ENCODE results near the gene CRYGN.
A peak's percentile ranks its signal among the peaks of the same experiment; 100 is the strongest.

CRYGN gene

GRCh38 chr7:151389096-151389767 lies 50.7 kb downstream of the CRYGN start:
- no peak for DNase-seq

- no peak for DNase-seq
Observed at GRCh38 chr7:151388430-151388829, 51.5 kb downstream of the CRYGN start.

DNA sequence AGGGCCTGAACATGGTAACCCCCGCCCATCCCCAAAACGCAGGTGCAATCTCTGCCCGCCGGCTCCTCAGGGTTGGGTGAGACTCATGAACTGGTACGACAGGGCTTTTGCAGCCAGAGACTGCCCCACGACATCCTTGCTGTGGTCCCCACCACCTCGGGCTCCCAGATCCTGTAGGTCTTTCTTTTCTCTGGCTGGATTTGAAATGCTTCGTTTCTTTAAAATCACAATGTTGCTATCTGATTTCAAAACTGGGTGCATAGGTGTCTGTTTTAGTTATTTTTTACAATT lies 52.0 kb downstream of the CRYGN start:
- no peak for DNase-seq

DNA sequence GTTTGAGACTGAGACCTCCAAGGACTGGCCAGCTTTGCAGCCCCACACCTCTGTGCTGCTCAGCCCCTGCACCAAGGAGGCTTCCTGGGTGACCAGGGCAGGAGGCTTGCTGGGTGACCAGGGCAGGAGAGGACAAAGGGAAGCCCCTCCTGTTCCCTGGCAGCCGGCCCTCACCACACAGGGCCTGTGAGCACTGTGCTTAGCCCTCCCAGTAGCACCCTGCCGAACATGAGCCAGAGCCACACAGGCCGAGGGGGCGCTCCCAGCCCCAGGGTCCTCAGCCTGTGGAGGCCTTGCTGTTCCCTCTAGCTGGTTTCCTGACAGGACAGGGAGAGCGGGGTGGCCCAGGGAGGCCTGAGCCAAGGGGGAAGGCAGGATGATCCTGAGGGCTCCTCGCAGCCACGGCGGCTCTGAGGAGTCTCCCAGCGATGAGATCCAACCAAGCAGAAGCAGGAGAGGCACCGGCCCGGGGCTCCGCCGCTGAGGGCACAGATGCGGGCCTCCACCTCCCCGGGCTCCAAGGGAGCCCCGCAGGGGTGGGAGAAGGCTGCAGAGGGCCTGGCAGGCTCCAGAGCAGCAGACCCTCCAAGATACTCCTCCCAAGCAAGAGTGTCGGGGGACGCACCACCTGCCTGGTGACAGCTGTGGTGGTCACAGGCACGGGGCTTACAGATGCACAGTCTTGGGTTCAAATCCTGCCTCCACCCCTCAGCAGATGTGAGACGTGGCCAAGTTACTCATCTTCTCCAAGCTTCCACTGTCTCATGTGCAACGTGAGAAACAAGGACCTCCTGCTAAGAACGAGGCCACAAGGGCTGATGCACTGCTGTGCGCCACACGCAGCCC lies 52.6 kb downstream of the CRYGN start:
- no peak for DNase-seq

DNA sequence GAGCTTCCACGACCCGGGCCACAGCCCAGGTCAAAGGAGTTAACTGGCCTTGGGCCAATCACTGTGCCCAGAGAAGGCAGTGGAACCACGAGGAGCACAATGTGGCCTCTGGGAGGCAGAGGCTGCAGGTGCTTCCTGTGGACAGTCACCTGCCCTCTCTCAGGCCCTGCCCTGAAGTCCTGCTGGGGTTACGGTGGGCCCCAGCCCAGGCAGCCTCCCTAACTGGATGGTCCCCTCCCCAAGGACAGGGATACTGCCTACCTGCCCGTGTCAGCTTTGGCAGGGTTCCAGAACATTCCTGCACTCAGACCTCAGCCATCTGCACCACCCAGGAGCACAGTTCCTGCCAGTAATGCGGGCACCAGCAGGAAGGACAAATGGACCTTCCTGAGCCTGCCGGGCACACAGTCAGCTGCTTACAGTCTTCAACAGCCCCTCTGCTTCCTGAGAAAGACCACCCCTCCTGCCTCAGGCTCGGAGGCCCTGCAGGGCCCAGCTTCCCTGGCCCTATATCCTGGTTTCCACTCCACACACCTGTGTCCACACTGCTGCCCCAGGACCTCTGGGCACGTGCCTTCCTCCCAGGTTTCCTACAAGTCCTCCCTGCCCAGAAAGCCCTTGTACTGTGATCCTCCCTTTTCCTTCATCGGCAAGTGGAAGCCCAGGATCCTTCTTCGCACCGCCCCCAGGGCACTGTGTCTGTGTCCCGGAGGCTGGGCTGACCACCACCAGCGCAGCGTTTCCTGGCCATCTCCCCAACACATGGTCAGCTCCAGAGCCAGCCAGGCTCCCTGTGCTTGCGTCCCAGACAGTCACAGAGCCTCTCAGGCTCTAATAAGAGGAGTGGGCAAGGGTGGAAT lies 53.4 kb downstream of the CRYGN start:
- DNase-seq: no peak

DNA sequence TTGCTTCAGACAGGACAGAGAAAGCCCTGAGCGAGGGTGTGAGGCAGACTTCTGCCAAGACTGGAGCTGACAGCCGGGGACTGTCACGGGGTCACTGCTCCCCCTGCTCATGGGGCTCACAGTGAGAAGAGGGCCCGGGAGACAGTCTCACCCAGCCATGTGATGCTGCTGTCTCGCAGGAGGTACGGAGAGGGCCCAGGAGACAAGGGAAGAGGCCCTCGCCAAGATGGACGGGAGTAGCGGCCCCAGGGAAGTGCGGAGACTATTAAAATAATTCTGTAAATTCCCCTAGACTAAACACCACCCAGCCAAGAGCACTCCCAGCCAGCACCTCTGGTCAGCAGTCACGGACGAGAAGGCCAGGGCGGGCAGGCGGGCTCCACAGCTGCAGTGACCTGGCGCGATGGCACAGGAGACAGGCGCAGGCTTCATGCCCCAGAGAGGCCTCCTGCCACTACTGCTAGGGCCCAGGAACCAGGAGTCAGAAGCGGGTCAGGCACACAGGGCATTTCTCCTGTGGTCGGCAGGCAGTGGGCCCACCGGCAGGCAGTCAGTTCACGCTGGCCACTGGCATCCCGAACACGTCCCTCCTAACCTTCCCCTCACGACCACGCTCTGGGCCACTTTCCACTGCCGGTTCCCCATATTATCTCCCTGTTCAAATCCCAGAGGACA lies 54.2 kb downstream of the CRYGN start:
- DNase-seq: no peak

- DNase-seq: no peak
Observed at GRCh38 chr7:151384776-151385625, 54.9 kb downstream of the CRYGN start.

DNA sequence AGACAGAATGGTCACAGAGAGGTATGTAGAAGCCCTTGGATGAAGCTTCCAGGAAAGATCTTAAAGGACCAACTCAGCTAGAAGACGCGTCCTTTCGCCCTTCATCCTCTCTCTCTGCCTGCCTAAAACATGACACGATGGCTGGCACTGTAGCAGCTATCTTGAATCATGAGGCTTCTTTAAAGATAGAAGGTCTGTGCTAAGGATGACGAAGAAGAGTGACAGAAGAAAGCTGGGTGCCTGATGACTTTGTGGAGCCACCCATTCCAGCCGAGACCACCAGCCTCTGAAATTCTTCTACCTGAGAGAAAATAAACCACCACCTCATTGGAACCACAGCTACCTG lies 55.6 kb downstream of the CRYGN start:
- no peak for DNase-seq

GRCh38 chr7:151383638-151384351 lies 56.1 kb downstream of the CRYGN start:
- DNase-seq: peak; percentile 16

- DNase-seq: no peak
Observed at GRCh38 chr7:151382079-151382885, 57.7 kb downstream of the CRYGN start.

GRCh38 chr7:151381348-151382078 lies 58.4 kb downstream of the CRYGN start:
- DNase-seq: no peak

DNA sequence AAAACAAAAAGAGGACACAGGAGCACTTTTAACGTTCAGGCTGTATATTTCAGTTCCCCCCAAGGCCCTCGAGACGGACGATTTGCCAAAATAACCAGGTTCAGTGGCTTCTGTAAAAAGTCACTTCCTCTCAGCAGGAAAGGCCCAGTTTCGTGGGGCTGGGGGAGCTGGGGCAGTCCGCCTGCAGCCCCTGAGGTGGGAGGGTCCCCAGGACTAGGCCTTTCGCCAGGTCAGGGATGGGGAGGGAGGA lies 58.9 kb downstream of the CRYGN start:
- no peak for DNase-seq

- no peak for DNase-seq
Observed at GRCh38 chr7:151380199-151381097, 59.5 kb downstream of the CRYGN start.

GRCh38 chr7:151379534-151380198 lies 60.3 kb downstream of the CRYGN start:
- DNase-seq: no peak

DNA sequence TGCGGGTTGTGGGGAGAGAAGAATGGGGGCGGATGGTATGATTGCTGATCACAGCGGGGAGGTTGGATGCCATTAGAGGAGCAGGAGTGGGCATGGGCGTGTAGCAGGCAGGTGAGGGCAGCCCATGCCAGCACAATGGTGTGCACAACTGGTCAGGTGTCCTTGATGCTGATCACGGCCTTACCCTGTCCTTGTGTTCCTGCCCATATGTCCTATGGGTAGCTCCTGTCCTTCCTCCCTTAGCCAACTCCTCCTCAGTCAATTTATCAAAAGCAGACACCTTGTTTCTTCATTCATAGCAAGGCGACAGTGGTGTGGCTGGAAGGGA lies 60.8 kb downstream of the CRYGN start:
- DNase-seq: no peak
